ENCODE measurements around the gene ZBTB21. TPM values are rescaled to one million over a fixed set of nuclear protein-coding genes. Genes with fewer than 3 reads are reported as not detected.
"Not testable (repeated sequence)": the region's sequence is repeated elsewhere in the genome, so short reads cannot be mapped to it uniquely, and the experiment has no call there.

ZBTB21 gene
- total RNA-seq, 1 donor from 2014 or later, result 6.6 TPM

DNA sequence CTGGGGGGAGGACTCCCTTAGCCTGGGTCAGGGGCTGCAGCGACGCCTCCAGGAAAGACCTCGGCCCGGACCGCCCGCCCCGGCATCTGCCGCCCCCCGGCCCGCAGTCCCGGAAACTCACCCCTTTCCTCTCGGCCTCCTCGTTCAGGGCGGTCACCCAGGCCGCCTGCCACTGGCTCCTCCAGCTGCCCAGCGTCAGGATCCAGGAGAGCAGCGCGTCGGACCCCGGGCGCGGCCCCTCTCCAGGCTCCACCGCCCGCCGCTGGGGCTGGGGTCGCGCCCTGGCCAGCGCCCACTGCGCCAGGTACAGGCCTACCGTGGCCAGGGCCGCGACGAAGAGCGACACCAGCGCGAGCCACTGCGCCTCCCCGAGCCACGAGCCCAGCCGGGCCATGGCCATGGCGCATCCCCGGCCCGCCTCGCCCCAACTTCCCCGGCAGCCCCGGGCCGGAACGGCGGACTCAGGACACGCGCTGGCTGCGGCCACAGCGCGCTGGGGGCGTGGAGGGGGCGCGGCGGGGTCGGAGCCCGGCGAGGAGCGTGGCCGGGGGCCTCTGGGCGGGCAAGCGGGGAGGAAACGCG, 56.8 kb downstream of the ZBTB21 start:
- peaks cover 1% of the 10 kb centered on the region for H3K36me3 ChIP-seq (ENCODE audit: control insufficient read depth, insufficient read depth, low read length)
- no peaks in the 10 kb centered on the region for H3K27me3 ChIP-seq (ENCODE audit: control insufficient read depth, insufficient read depth, low read length)
- peak overlapping the region; percentile 46 for H3K4me3 ChIP-seq (ENCODE audit: low read depth, low read length)
- TF ChIP-seq, protein P1, sequence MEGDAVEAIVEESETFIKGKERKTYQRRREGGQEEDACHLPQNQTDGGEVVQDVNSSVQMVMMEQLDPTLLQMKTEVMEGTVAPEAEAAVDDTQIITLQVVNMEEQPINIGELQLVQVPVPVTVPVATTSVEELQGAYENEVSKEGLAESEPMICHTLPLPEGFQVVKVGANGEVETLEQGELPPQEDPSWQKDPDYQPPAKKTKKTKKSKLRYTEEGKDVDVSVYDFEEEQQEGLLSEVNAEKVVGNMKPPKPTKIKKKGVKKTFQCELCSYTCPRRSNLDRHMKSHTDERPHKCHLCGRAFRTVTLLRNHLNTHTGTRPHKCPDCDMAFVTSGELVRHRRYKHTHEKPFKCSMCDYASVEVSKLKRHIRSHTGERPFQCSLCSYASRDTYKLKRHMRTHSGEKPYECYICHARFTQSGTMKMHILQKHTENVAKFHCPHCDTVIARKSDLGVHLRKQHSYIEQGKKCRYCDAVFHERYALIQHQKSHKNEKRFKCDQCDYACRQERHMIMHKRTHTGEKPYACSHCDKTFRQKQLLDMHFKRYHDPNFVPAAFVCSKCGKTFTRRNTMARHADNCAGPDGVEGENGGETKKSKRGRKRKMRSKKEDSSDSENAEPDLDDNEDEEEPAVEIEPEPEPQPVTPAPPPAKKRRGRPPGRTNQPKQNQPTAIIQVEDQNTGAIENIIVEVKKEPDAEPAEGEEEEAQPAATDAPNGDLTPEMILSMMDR (IDR thresholded peaks at IDR 0.05; ENCODE audit: insufficient read depth, low read length, severe bottlenecking), result no peak
- FAIRE-seq, result no peak
- DNase-seq (ENCODE audit: low read depth), result no peak

DNA sequence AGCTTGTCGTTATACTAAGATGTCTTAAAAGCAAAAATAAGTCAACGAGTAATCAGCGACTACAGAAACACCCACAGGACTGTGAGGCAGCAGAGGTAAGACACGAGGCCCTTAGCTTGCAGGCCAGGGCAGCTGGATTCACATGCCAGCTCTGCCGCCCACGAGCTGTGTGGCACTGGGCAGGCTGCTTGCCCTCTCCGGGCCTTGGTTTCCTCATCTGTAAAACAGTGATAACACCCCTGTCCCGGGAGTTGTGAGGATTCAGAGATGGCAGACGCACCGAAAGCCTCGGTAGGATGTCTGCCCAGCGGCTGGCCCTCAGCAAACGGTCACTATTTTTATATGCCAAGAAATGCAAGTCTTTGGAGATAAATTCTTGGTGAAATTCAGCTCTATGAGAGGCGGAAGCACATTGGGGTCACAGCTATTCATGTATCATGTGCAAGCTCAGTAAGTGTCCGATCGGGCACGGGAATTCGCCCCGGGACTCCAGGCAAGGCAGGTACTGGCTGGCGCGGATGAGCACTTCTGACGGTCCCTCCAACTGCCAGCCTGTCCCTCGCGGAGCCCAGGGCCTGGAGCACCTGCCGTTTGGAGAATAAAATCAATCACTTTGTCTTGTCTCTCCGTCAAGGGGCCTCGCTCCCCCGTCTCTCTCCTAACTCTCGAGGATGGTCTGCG, 57.5 kb downstream of the ZBTB21 start:
- TF ChIP-seq, protein P1 (IDR thresholded peaks at IDR 0.05; ENCODE audit: insufficient read depth, low read length, severe bottlenecking), result no peak
- DNase-seq (ENCODE audit: low read depth) (no peak), FAIRE-seq (no peak)
- no peaks in the 10 kb centered on the region for H3K27me3 ChIP-seq (ENCODE audit: control insufficient read depth, insufficient read depth, low read length)
- peak overlapping the region; percentile 46 for H3K4me3 ChIP-seq (ENCODE audit: low read depth, low read length)
- peaks cover 1% of the 10 kb centered on the region for H3K36me3 ChIP-seq (ENCODE audit: control insufficient read depth, insufficient read depth, low read length)

DNA sequence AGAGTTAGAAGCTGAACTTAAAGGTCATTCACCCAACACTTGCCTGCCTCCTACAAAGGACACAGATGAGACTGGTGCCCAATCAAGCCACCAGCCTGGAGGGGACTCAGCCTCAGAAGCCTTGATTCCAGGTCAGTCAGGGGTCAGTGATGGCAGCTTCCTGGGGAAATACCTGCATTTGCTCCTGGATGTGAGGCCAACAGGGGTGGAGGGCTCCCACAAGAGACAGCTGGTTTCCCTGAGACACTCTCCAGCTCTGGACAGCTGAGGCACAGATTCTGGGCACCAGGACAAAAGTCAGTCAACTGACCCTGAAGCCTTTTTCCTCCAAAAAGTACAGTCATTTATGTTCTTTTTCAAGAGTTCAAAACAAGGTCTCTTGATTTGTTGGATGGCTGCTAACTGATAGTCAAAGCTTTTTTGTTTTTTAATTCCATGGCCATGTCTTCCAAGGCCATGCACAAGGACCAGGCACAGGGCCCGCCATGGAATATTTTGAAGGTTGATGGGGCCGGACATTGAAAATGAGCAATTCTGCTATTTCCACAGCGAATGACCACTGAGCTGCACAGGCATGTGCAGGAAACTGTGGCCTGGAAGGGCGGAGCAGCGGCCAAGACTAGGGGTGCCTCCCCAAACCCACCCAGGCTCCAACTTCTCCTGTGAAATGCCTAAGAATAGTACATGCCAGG, 58.1 kb downstream of the ZBTB21 start:
- FAIRE-seq, result no peak

DNA sequence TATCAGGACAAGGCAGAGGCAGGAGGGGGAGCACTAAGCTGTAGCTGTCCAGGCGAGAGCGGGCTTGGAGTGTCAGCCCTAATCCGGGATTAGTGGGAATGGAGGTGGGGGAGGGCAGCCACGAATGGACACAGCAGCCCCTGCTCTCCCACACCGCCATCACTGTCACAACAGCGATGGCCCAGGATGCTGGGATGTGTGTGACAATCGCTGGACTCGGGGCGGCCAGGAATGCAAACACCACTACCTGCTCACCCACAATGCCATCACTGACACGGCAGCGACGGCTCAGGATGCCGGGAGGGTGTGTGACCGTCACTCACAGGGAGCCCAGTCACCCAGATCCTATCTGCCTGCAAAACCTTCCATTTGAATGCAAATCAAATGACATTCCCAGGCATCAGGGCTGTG, 59.2 kb downstream of the ZBTB21 start:
- FAIRE-seq, result no peak

More for the DNA sequence above, 58.1 kb downstream of the ZBTB21 start:
- TF ChIP-seq, protein P1 (IDR thresholded peaks at IDR 0.05; ENCODE audit: insufficient read depth, low read length, severe bottlenecking), result no peak
- no peak overlapping the region for H3K4me3 ChIP-seq (ENCODE audit: low read depth, low read length)
- peaks cover 1% of the 10 kb centered on the region for H3K36me3 ChIP-seq (ENCODE audit: control insufficient read depth, insufficient read depth, low read length)
- no peaks in the 10 kb centered on the region for H3K27me3 ChIP-seq (ENCODE audit: control insufficient read depth, insufficient read depth, low read length)
- DNase-seq (ENCODE audit: low read depth), result no peak

DNA sequence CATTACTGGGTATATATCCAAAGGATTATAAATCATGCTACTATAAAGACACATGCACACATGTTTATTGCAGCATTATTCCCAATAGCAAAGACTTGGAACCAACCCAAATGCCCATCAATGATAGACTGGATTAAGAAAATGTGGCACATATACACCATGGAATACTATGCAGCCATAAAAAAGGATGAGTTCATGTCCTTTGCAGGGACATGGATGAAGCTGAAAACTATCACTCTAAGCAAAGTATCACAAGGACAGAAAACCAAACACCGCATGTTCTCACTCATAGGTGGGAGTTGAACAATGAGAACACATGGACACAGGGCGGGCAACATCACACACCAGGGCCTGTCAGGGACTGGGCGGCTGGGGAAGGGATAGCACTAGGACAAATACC, 60.5 kb downstream of the ZBTB21 start:
- H3K4me3 ChIP-seq (ENCODE audit: low read depth, low read length); H3K27me3 ChIP-seq (ENCODE audit: control insufficient read depth, insufficient read depth, low read length); DNase-seq (ENCODE audit: low read depth); H3K36me3 ChIP-seq (ENCODE audit: control insufficient read depth, insufficient read depth, low read length); FAIRE-seq: not testable (repeated sequence)

More for the DNA sequence above, 59.2 kb downstream of the ZBTB21 start:
- TF ChIP-seq, protein P1 (IDR thresholded peaks at IDR 0.05; ENCODE audit: insufficient read depth, low read length, severe bottlenecking), result no peak
- no peak overlapping the region for H3K4me3 ChIP-seq (ENCODE audit: low read depth, low read length)
- H3K27me3 ChIP-seq (ENCODE audit: control insufficient read depth, insufficient read depth, low read length), result no peaks in the 10 kb centered on the region
- peaks cover 1% of the 10 kb centered on the region for H3K36me3 ChIP-seq (ENCODE audit: control insufficient read depth, insufficient read depth, low read length)
- no peak for DNase-seq (ENCODE audit: low read depth)

DNA sequence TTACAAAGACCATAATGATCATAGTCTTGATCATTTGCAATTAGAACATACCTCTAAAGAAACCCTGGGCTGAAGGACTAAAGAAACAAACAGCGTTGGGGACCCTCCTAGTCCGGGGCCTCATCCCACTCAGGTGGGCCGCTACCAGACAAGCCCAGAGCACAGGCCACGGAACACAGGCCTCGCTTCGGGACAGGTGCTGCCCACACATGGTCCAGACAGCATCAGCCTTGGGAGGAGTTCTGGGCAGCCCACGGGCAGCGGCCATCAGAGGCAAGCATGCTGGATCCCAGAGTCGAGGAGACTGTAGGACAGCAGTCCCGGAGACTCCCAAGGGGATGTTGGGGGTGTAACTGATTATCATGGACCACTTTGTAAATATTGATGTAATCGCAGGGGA, 61.3 kb downstream of the ZBTB21 start:
- FAIRE-seq, result no peak
- Histone ChIP-seq H3K4me3 (ENCODE audit: low read depth, low read length) (no peak overlapping the region), H3K27me3 (ENCODE audit: control insufficient read depth, insufficient read depth, low read length) (no peaks in the 10 kb centered on the region), H3K36me3 (ENCODE audit: control insufficient read depth, insufficient read depth, low read length) (peaks cover 1% of the 10 kb centered on the region)
- DNase-seq (ENCODE audit: low read depth), result no peak
- TF ChIP-seq, protein P1 (IDR thresholded peaks at IDR 0.05; ENCODE audit: insufficient read depth, low read length, severe bottlenecking), result no peak

Data from bronchial epithelial cell (primary cell).